GM12878 (cell line): Measurements from ENCODE around the gene CBX7.

ENCODE experiments used
- BCL3 ChIP-seq: IDR thresholded peaks from 2 replicates; pipeline ENCODE4 v1.6.1; 2011; ENCODE audit warnings: borderline replicate concordance, low read depth, mild to moderate bottlenecking, moderate library complexity, low read length; ENCODE audit not compliant: insufficient read depth, poor library complexity, severe bottlenecking
- TCF3 ChIP-seq: IDR thresholded peaks from 2 replicates; pipeline ENCODE4 v1.6.1; 2012; ENCODE audit warnings: low read depth, mild to moderate bottlenecking, low read length, borderline replicate concordance; ENCODE audit not compliant: insufficient read depth

GRCh38 chr22:39089928-39090327 lies 62.6 kb downstream of the CBX7 start:
- no peak for TF ChIP-seq TCF3
- TF ChIP-seq BCL3: no peak
